NCI-H2107 (cell line): Measurements from ENCODE around the gene MAX.
"Not testable (repeated sequence)": the region's sequence is repeated elsewhere in the genome, so short reads cannot be mapped to it uniquely, and the experiment has no call there.

Experiments used
- DNase-seq: peaks from one replicate; lab custom pipeline; 2025; lab: John Stamatoyannopoulos, UW

Gene MAX

GRCh38 chr14:65035049-65035448 is 67.3 kb downstream of the MAX start:
- no peak for DNase-seq

DNA sequence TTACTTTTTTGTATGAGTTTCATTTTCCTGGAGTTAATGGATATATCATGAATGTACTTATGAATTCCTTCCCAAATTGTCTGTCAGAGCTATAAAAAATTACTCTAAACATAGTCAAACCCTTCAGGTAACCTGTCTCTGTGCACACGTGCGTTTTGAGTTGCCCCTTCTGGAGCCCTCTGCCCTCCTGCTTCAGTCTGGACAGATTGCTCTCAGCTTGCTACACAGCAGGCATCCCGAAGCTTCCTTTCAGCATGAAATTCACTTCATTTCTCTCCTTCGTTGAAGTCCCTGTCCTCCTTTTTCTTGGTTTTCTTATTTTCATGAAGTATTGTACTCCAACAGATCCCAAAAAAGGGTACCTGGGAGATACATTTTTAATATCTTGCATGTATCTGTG is 68.3 kb downstream of the MAX start:
- no peak for DNase-seq

GRCh38 chr14:65033181-65033580 is 69.1 kb downstream of the MAX start:
- DNase-seq: no peak

GRCh38 chr14:65032319-65032718 is 70.0 kb downstream of the MAX start:
- no peak for DNase-seq

GRCh38 chr14:65031321-65031720 is 71.0 kb downstream of the MAX start:
- DNase-seq: not testable (repeated sequence)

GRCh38 chr14:65028937-65029336 is 73.4 kb downstream of the MAX start:
- no peak for DNase-seq

- no peak for DNase-seq
Observed at GRCh38 chr14:65027127-65027799, 75.1 kb downstream of the MAX start.

- no peak for DNase-seq
Observed at GRCh38 chr14:65026526-65026925, 75.8 kb downstream of the MAX start.

- DNase-seq: no peak
Observed at GRCh38 chr14:65025818-65026217, 76.5 kb downstream of the MAX start.
